T follicular helper cell (primary cell): Measurements from ENCODE around the gene KLHL8.
A peak's percentile ranks its signal among the peaks of the same experiment; 100 is the strongest.
"Not testable (repeated sequence)": the region's sequence is repeated elsewhere in the genome, so short reads cannot be mapped to it uniquely, and the experiment has no call there.

Source experiments
- DNase-seq: peaks from one replicate; pipeline ENCODE4 v3.0.0-alpha.2; 2020; ENCODE audit warnings: low read depth

Gene KLHL8

DNA sequence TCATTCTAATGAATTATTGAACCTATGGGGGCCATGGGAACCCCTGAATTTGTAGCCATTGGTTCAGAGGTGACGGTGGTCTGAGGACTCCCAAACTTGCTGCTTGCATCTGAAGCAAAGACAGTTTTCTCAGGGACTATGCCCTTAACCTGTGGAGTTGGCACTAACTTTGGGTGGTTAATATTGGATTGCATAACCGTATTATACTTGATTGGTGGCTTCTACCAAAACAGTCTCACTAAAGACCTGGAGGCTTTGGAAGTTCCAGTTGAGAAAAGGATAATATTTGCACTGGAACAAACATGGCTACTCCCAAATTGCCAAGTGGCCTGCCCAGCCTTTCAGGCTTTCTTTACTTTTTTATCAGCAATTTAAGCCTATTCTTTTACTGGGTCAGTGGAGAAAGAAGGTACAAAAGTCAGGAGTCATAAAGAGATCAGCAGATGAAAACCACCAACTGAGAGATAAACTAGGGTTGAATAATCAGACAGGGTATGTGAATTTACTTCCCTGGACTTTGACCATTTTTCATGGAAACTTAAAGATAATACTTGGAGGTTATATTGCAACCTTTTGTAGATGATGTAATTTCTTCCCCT lies 7.9 kb upstream of the KLHL8 start:
- DNase-seq, result no peak

DNA sequence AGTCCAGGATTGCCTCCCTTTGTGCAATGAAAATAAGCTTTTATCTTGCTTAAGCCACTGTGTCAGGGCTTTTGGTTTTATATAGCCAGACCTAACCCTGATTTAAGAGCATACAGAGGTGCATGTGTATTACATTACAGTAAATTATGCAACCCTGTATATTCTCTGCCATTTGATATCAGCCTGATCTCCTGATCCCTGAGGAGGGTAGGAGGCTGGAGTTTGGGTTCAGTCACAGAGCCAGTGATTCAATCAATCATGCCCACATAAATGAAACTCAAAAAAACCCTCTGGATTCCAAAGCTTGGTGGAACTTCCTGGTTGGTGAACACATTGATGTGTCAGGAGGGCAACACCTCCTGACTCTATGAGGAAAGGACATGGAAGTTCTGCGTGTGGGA lies 7.3 kb upstream of the KLHL8 start:
- no peak for DNase-seq

DNA sequence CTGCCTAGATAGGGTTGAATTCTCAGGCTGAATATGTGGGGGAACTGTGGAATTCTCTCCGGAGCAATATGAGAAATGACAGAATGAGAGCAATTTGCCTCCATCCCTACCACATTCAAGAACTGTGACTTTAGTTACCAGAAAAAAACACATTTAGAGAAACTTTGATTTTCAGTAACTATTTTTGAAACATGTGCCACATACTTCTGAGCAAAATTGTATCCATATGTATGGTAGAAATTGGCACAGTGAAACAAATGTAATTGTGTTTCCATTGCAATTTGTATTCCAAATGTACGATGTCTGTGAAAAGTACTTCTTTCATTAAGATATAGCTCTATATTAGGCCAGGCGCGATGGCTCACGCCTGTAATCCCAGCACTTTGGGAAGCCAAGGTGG lies 5.5 kb upstream of the KLHL8 start:
- no peak for DNase-seq

DNA sequence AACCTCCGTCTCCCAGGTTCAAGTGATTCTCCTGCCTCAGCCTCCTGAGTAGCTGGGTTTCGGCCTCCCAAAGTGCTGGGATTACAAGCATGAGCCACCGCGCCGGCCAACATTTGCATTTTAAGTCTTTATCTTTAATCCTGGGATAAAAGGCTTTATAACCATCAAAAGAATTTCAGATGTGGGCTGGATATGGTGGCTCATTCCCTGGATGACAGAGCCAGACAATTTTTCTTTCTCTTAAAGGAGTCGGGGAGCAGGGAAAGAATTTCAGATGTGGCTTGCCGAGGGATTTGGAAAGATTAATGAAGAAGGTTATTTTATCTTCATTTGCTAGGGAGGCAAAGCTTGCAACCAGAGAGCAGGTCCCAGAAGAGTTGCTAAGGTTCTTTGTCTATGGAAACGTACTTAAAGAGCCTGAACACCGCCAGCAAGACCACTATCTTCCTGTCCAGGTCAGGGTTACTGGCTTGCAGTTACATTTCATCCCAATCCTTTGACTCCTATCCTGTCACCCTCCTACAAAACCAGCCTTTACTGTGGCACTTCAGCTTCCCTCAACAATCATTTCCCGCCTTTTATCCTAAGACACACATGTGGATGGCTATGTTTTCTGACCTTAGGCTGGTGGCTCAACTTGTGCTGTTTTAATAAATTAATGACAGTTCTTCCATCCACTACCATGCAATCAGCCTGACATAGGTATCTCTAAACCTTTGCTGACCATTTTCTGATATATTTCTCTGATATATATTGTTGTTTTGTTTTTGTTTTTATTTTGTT lies 3.9 kb upstream of the KLHL8 start:
- DNase-seq, result no peak

DNA sequence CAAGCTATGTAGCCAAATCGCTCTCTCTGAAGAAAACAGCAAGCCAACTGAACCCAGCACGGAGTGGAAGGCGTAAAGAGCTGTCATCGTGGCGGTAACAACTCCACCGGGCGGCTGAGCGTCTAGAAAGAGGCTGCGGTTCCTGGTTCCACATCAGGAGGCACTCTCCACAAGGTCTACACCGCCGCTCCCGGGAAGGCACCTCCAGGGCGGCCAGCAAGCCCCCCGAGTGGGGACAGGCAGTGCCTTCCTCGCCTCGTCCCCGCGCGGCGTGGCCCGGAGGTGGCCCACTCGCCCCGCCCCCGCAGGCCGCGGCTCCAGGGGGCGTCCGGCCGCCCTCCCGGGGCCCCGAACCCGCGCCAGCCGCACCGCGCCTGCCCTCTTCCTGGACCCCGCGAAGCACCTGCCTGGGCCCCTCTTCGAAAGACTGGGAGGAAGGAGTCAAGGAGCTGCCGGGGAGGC lies 755 bp downstream of the KLHL8 start:
- peak; percentile 15 for DNase-seq

DNA sequence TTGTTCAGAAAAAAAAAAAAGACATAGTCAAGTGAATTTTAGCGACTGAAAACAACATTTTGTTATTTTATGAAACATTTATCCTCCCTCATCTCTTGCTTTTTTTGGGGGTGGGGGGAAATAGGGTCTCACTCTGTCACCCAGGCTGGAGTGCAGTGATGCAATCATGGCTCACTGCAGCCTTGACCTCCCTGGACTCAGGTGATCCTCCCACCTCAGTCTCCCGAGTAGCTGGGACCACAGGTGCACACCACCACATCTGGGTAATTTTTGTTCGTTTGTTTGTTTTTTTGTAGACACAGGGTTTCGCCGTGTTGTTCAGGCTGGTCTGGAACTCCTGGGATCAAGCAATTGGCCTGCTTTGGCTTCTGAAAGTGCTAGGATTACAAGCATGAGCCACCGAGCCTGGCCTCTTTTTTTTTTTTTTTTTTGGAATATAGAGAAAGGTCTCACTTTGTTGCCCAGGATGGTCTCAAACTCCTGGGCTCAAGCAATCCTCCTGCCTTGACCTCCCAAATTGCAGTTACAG lies 3.1 kb downstream of the KLHL8 start:
- DNase-seq, result not testable (repeated sequence)

DNA sequence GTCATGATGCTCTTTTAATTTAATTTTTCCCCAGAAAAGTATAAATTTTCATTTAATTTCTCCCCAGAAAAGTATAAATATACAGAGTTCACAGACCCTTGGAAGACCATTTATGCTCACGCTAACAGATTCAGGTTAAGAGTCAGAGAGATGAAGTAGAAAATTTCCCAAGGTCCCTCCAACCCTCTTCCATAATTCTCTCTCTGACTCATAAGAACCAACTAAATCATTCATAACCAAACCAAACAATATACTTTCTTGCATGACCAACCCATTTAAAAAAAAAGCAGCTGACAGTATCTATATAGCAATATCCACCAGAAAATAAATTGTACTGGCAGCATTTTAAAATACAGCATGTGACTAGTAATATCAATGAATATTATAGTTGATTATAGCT lies 3.9 kb downstream of the KLHL8 start:
- no peak for DNase-seq

DNA sequence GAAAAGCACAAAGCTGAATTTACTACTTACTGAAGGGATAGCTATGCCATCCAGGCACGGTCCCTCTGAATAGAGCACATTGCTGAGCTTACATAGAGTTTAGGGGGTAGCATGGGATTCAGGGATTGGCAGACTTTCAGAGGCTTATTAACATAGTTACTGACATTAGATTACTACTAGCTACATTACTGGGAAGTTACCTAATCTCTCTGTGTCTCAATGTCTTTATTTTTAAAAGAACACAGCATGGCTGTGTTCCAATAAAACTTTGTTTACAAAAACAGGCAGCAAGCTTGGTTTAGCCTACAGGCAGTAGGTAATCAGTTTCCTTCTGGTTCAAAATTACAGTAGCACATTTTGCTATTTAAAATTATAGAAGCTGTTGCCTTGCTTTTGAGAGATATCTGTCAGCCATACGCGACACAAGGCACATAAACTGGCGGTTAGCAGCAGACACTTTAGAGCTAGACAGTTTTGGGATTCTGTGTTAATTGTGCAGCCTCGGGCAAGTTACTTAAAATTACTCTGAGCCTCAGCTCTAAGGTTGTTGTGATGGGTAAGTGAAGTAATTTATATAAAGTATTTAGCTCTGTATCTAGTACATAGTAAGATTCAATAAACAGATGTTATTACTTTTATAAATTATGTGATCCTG lies 6.9 kb downstream of the KLHL8 start:
- DNase-seq, result no peak

DNA sequence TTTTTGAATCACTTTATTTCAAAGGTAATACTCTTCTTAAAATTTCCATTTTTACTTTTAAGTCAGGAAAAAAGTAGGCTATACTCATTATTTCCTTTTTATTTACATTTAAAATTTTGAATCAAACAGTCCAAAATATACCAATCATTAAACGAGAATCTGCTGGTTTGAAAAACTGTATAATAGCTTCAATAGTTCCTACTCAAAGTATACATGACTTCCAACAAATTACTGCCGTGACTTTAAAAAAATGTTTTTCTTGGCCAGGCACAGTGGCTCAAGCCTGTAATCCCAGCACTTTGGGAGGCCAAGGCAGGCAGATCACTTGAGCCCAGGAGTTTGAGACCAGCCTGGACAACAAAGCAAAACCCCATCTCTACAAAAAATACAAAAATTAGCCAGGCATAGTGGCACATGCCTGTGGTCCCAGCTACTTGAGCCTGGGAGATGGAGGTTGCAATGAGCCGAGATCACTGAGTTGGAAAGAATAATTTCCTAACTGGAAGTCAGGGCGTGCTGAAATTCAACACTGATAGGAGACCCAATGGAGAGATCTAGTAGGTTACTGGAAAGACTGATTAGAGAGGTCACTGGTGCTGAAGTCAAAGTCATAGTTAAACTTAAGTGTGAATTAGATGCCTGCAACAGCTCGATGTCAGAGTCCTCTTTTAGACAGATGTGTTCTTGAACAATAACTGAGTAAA lies 9.0 kb downstream of the KLHL8 start:
- no peak for DNase-seq

DNA sequence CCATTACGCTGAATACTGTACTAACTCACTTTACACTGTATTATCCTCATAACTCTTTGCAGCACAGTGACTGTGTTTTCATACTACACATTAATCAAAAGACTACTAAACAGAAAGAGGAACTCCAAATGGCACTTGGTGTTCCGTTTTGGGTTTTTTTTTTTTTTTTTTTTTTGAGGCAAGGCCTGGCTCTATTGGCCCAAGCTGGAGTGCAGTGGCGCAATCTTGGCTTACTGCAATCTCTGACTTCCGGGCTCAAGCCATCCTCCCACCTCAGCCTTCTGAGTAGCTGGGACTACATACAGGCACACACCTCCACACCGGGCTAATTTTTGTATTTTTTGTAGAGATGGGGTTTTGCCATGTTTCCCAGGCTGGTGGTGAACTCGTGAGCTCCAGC lies 10.7 kb downstream of the KLHL8 start:
- DNase-seq, result no peak

DNA sequence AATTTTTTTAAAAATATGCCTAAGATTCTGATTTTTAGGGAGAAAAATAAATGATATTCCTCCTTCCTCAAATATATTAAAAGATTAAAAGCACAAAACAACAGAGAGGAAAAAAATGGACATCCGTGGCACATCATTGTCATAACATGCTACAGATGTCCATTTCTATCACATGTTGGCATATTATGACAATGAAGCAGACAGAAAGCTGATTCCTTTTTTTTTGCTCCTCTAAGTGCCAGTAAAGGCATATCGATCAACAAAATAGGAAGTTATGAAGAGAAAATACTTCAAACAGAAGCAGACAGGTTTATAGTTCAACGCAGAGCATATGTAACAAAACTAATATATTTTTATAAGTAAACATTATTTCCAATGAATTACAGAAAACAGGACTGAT lies 11.2 kb downstream of the KLHL8 start:
- no peak for DNase-seq

DNA sequence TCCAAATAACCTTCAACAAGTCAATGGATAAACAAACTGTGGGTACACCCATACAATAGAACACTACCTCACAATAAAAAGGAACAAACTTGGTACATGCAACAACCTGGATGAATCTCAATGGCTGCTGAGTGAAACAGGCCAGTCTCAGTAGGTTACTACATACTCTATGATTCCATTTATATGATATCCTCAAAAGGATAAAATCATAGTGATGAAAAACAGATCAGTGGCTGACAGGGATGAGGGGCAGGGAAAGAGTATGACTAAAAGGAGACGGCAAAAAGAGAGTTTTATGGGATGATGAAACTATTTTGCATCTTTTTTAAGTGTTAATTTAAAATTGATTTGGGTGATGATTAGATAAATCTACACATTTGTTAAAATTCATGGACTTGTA lies 15.9 kb downstream of the KLHL8 start:
- no peak for DNase-seq

DNA sequence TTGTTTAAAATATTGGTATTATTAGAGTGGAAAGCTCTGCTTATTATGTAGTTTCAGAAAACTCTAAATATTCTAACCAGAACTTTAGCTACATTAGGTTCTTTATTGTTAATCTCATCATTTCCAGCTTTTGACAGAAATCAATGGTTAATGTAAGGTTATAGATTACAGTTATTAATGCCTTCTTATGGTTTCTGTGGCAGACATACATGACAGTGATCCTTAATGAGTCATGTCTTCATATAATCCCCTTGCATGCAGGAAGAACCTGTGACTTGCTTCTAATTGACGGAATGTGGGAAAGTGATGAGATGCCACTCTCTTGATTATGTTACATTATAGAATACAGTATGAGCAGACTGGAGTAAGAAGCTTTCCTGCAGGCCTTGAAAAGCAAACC lies 23.5 kb downstream of the KLHL8 start:
- no peak for DNase-seq

DNA sequence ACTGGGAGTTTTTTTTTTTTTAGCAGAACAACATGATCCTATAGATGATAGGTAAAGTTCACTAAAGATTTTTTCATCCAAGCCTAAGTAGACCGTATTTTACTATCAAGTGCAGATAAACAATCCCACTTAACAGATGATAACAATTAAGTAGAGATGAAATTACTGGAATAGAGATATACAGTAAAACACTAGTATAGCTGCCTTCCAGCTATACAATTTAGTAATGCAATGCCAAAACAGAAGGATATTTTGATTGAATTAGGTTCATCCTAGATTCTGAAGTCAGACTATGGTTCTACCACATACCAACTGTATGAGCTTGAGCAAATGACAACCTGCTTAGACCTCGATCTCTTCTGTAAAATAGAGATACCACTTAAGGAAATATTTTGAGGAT lies 24.3 kb downstream of the KLHL8 start:
- DNase-seq, result no peak

DNA sequence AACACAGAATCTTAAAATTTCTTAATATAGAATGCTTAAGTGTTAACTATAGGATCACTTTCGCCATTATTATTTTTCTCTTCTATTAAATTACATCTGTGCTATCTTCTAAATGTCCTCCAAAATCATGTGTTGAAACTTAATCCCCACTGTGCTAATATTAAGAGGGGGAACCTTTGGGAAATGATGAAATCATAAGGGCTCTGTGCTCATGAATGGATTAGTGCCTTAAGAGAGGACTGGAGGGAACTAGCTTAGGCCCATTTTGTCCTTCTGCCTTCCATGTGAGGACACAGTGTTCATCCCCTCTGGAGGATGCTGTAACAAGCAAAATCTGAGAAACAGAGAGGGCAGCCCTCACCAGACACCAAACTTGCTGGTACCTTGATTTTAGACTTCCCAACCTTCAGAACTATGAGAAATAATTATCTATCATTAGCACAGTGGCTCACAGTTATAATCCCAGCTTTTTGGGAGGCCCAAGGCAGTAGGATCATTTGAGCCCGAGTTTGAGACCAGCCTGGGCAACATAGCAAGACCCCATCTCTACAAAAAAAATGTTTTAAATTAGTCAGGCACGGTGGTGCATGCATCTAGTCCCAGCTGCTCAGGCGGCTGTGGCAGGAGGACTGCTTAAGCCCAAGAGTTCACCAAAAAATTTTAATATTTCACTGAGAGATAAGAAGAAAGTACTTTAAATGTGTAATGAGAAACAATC lies 26.3 kb downstream of the KLHL8 start:
- no peak for DNase-seq

DNA sequence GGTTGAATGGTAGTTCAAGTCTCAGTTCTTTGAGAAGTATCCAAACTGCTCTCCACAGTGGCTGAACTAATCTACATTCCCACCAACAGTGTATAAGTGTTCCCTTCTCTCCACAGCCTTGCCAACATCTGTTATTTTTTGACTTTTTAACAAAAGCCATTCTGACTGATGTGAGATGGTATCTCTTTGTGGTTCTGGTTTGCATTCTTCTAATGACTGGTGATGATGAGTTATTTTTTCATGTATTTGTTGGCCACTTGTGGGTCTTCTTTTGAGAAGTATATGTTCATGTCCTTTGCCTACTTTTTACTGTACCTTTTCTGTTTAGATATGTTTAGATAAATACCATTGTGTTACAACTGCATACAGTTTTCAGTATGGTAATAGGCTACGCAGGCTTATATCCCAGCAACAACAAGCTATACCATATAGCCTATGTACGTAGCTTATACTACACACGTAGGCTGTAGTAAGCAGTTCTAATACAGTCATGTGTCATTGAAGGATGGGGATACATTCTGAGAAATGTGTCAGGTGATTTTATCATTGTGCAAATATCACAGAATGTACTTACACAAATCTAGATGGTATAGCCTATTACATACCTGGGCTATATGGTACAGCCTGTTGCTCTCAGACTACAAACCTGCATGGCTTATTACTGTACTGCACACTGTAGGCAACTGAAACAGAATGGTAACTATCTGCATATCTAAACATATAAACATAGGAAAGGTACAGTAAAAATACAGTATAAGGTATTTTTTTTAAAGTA lies 28.1 kb downstream of the KLHL8 start:
- DNase-seq, result no peak

DNA sequence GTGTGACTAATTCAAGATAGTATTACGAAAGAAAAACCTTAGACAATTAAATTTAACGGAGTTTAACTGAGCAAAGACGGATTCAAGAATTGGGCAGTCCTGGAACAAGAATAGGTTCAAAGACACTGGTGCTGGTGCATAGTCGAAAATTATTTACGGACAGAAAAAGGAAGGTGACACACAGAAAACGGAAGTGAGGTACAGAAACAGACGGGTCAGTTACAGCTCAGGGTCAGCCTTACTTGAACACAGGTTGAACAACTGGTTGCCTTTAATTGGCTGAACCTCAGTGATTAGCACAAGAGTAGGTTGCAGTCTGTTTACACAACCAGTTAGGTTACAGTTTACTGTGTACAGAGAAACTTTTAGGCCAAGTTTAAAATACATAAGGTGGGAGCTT lies 31.5 kb downstream of the KLHL8 start:
- no peak for DNase-seq

DNA sequence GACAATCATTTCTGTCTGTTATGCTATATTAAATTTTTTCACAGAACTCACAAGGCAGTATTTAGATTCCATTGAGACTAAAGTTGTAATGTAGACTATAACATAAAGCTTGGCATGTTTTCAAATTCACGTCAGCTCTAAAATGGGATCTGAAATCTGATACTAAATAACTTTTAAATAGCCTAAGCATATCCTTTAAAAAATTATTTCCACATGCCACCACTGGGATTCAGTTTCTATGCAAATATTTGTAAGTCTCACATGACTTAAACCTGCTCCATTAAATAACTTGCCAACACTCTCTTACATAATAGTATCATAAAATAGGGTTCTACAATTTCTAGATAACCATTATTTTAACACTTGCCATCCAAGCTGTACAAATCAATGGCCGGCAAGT lies 32.4 kb downstream of the KLHL8 start:
- no peak for DNase-seq

DNA sequence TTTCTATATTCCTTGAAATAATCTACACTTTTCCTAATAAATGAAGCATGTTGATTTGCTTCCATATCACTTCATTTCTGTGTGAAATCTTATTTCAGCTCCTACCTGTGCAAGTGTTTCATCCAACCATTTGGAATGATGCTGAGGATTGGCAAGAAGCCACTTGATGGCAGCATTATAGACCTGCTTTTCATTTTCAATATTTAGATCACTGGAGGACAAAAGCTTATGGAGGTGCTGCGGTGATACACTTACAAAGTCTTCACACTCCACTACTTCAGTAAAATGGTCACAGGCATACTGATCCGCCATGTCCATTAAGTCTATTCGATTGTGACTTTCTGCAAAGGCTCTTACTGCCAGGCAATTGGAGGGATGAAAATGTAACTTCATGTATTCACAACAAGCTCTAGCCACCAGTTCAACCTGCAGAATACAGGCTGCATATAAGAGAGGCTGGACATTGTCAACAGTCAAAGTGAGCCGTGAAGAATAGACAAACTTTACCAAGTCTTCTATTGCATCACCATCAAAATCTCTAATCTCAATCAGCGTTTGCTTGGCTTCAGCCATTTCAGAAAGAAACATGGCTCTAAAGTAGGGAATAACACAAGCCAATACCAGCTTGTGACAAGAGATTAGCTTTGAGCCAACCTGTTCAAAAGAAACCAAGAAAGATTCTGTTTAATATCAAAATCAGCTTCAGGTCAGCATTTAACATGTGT lies 35.1 kb downstream of the KLHL8 start:
- no peak for DNase-seq

DNA sequence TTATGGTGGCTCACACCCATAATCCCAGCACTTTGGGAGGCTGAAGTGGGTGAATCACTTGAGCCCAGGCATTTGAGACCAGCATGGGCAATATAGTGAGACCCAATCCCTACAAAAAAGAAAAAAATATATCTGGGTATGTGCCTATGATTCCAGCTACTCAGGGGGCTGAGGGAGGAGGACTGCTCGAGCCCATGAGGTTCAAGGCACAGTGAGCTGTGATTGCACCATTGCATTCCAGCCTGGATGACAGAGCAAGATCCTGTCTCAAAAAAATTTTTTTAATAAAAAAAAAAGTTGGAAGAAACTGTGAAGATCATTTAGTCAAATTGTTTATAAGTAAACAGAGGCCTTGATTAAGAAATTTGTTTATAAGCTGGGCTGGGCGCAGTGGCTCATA lies 39.7 kb downstream of the KLHL8 start:
- DNase-seq, result no peak
